ENCODE measurements around the gene FLT4. TPM values are rescaled to one million over a fixed set of nuclear protein-coding genes. Genes with fewer than 3 reads are reported as not detected.

The FLT4 gene
- total RNA-seq, 1 donor from 2014 or later, result 24.8 TPM

GRCh38 chr5:180642181-180642775 is 7.1 kb downstream of the FLT4 start:
- no peak for ATAC-seq
- H3K27ac ChIP-seq, result no peak overlapping the region
- H3K36me3 ChIP-seq, result no peaks in the 10 kb centered on the region
- no peak for DNase-seq
- H3K9me3 ChIP-seq, result no peaks in the 10 kb centered on the region
- H3K4me3 ChIP-seq, result no peak overlapping the region
- peaks cover 6% of the 10 kb centered on the region for H3K27me3 ChIP-seq (ENCODE audit: low read depth)
- H3K4me1 ChIP-seq, result no peaks in the 10 kb centered on the region
- TF ChIP-seq CTCF (IDR thresholded peaks at IDR 0.05), result no peak
- intact Hi-C loops (cut with DNase I), result no loop called here

- Histone ChIP-seq H3K4me1 (no peaks in the 10 kb centered on the region), H3K9me3 (no peaks in the 10 kb centered on the region), H3K4me3 (no peak overlapping the region), H3K27ac (no peak overlapping the region), H3K36me3 (no peaks in the 10 kb centered on the region), H3K27me3 (ENCODE audit: low read depth) (peaks cover under 1% of the 10 kb centered on the region)
- ATAC-seq (no peak), DNase-seq (no peak)
- TF ChIP-seq CTCF (IDR thresholded peaks at IDR 0.05), result no peak
- intact Hi-C loops (cut with DNase I), result no loop called here
Observed at GRCh38 chr5:180641566-180641900, 7.9 kb downstream of the FLT4 start.

GRCh38 chr5:180640861-180641565 is 8.4 kb downstream of the FLT4 start:
- Histone ChIP-seq H3K27ac (no peak overlapping the region), H3K27me3 (ENCODE audit: low read depth) (no peaks in the 10 kb centered on the region), H3K4me3 (no peak overlapping the region), H3K36me3 (no peaks in the 10 kb centered on the region), H3K4me1 (no peaks in the 10 kb centered on the region), H3K9me3 (no peaks in the 10 kb centered on the region)
- intact Hi-C loops (cut with DNase I), result no loop called here
- DNase-seq (no peak), ATAC-seq (no peak)
- no peak for TF ChIP-seq CTCF (IDR thresholded peaks at IDR 0.05)

GRCh38 chr5:180640611-180640860 is 8.9 kb downstream of the FLT4 start:
- H3K27ac ChIP-seq, result peak overlapping the region; percentile 27
- no peaks in the 10 kb centered on the region for H3K36me3 ChIP-seq
- no peak for ATAC-seq
- H3K4me3 ChIP-seq, result no peak overlapping the region
- intact Hi-C loops (cut with DNase I), result no loop called here
- no peaks in the 10 kb centered on the region for H3K9me3 ChIP-seq
- no peak for TF ChIP-seq CTCF (IDR thresholded peaks at IDR 0.05)
- no peaks in the 10 kb centered on the region for H3K4me1 ChIP-seq
- DNase-seq, result no peak
- H3K27me3 ChIP-seq (ENCODE audit: low read depth), result no peaks in the 10 kb centered on the region

- ATAC-seq (peak; percentile 43 to 52), DNase-seq (no peak)
- H3K4me1 ChIP-seq, result no peaks in the 10 kb centered on the region
- H3K36me3 ChIP-seq, result no peaks in the 10 kb centered on the region
- peak overlapping the region; percentile 27 for H3K27ac ChIP-seq
- intact Hi-C loops (cut with DNase I), result no loop called here
- H3K27me3 ChIP-seq (ENCODE audit: low read depth), result no peaks in the 10 kb centered on the region
- no peak for TF ChIP-seq CTCF (IDR thresholded peaks at IDR 0.05)
- H3K4me3 ChIP-seq, result no peak overlapping the region
- no peaks in the 10 kb centered on the region for H3K9me3 ChIP-seq
Observed at GRCh38 chr5:180639741-180640610, 9.4 kb downstream of the FLT4 start.
